ENCODE data around the gene CORO2A.

DNA sequence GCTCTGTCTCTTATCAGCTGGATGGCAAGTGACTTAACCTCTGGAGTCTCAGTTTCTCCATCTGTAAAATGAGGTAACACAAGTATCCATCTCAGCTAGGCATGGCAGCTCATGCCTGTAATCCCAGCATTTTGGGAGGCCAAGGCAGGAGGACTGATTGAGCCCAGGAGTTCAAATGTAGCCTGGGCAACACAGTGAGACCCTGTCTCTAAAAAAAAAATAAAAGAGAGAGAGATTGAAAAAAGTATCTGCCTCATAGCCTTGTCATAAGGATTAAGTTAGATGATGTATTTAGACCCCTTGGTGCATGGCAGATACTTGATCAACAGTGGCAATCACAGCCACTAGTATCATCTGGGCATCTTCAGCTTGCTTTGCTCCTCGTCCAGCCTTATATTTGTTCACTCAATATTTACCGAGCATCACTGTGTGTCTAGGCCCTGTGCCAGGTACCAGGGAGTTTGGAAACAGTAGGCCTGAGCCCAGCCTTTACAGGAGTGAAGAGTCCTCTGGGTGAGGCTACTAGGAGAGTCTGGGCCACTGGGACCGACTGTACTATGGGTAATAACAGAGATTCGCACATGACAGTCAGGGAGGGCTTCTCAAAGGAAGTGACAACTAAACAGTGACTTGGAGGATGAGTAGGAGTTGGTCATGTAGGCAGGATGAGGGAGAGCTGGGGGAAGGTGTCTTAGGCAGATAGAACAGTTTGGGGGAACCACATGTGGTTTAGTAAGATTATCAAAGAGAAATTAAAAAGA is 34.2 kb downstream of the CORO2A start:
- TF ChIP-seq, protein P1, sequence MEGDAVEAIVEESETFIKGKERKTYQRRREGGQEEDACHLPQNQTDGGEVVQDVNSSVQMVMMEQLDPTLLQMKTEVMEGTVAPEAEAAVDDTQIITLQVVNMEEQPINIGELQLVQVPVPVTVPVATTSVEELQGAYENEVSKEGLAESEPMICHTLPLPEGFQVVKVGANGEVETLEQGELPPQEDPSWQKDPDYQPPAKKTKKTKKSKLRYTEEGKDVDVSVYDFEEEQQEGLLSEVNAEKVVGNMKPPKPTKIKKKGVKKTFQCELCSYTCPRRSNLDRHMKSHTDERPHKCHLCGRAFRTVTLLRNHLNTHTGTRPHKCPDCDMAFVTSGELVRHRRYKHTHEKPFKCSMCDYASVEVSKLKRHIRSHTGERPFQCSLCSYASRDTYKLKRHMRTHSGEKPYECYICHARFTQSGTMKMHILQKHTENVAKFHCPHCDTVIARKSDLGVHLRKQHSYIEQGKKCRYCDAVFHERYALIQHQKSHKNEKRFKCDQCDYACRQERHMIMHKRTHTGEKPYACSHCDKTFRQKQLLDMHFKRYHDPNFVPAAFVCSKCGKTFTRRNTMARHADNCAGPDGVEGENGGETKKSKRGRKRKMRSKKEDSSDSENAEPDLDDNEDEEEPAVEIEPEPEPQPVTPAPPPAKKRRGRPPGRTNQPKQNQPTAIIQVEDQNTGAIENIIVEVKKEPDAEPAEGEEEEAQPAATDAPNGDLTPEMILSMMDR (IDR thresholded peaks at IDR 0.05): no peak
- no peak for TF ChIP-seq ZFX (IDR thresholded peaks at IDR 0.05; ENCODE audit: borderline replicate concordance)
